AG04450 (cell line): ENCODE measurements around the gene CBFB. TPM values are rescaled to one million over a fixed set of nuclear protein-coding genes. Genes with fewer than 3 reads are reported as not detected.

Experiments
- CTCF ChIA-PET: fragments of 300-600, 350-600 bp; formaldehyde crosslinking; extraction: SDS; loops from one replicate; lab custom pipeline; 2022; ENCODE audit warnings: antibody characterized with exemption, inconsistent platforms; lab: Charles Lee
- POLR2A ChIA-PET: fragments of 350-600 bp; formaldehyde crosslinking; extraction: SDS; loops from one replicate; lab custom pipeline; 2021; ENCODE audit warnings: antibody characterized with exemption, inconsistent platforms; lab: Yijun Ruan, JAX
- DNase-seq: peaks from one replicate; pipeline ENCODE4 v3.0.0-alpha.2; 2011; ENCODE audit warnings: low read depth, low spot score
- H3K27ac ChIP-seq: one replicate; pipeline ENCODE4 v1.5.1; 2012; ENCODE audit warnings: low read depth, low read length, control low read depth
- H3K27me3 ChIP-seq: one replicate; pipeline ENCODE4 v1.6.0; 2012; ENCODE audit warnings: low read length; ENCODE audit not compliant: control insufficient read depth, insufficient read depth
- H3K4me3 ChIP-seq: 2 replicates; pipeline ENCODE4 v1.5.1; 2011; ENCODE audit warnings: mild to moderate bottlenecking, low read depth, low read length, control low read depth
- H3K9me3 ChIP-seq: 2 replicates; pipeline ENCODE4 v1.5.1; 2012; ENCODE audit warnings: low read length; ENCODE audit not compliant: control insufficient read depth, insufficient read depth
- CTCF ChIP-seq: IDR thresholded peaks from 2 replicates; pipeline ENCODE4 v1.5.1; 2011; ENCODE audit warnings: low read depth, low read length, control low read depth, inconsistent platforms
- polyA plus RNA-seq: library from polyadenylated mRNA; depleted of rRNA; stranded (reverse); fragments of >200 nt; gene quantifications from 2 replicates; pipeline ENCODE4 v1.2.3, GENCODE V29; 2011

The CBFB gene
- polyA plus RNA-seq, 1 experiment, result 46.1 TPM

- CTCF ChIA-PET, result interaction anchor here (0.6 to 8.0 kb wide), 32 partner anchors 14 to 450 kb away, joined by 3 to 127 read pairs (median 6); partner anchors contain the start of gene CES3
- H3K27ac ChIP-seq, result no peak overlapping the region
- POLR2A ChIA-PET, result interaction anchor here (0.7 to 0.9 kb wide), 2 partner anchors 73 to 82 kb away, joined by 3 to 6 read pairs; partner anchors contain the start of gene MATCAP1
- no peaks in the 10 kb centered on the region for H3K9me3 ChIP-seq
- no peak overlapping the region for H3K4me3 ChIP-seq
- DNase-seq, result no peak
- no peaks in the 10 kb centered on the region for H3K27me3 ChIP-seq
- no peak for TF ChIP-seq CTCF
These were observed 72.5 kb downstream of the CBFB start for GRCh38 chr16:67101311-67102082.

GRCh38 chr16:67104061-67104460, 75.1 kb downstream of the CBFB start:
- no peak overlapping the region for H3K4me3 ChIP-seq
- no peaks in the 10 kb centered on the region; the same call in 1 of the 2 replicates for H3K9me3 ChIP-seq
- TF ChIP-seq CTCF, result peak; percentile 37
- CTCF ChIA-PET, result interaction anchor here (0.5 to 8.0 kb wide), 7 partner anchors 11 to 150 kb away, joined by 3 to 127 read pairs (median 4); partner anchors contain the start of gene EXOC3L1
- H3K27ac ChIP-seq, result no peak overlapping the region
- POLR2A ChIA-PET, result no interaction called here
- DNase-seq, result no peak
- no peaks in the 10 kb centered on the region for H3K27me3 ChIP-seq

- ChIA-PET POLR2A (no interaction called here), CTCF (interaction anchor here (1.1 to 8.0 kb wide), 3 partner anchors 52 to 87 kb away, joined by 3 to 127 read pairs (median 4); no protein-coding TSS in a partner anchor)
- Histone ChIP-seq H3K9me3 (no peaks in the 10 kb centered on the region; the same call in 1 of the 2 replicates), H3K27ac (no peak overlapping the region), H3K27me3 (no peaks in the 10 kb centered on the region), H3K4me3 (no peak overlapping the region)
- TF ChIP-seq CTCF, result no peak
- no peak for DNase-seq
These were observed 75.9 kb downstream of the CBFB start for GRCh38 chr16:67104845-67105244.

- H3K4me3 ChIP-seq, result no peak overlapping the region
- CTCF ChIA-PET, result interaction anchor here (1.1 to 8.0 kb wide), 2 partner anchors 80 to 87 kb away, joined by 3 to 127 read pairs; no protein-coding TSS in a partner anchor
- no peak overlapping the region for H3K27ac ChIP-seq
- no peak for DNase-seq
- no peaks in the 10 kb centered on the region; the same call in 1 of the 2 replicates for H3K9me3 ChIP-seq
- no peak for TF ChIP-seq CTCF
- POLR2A ChIA-PET, result no interaction called here
- H3K27me3 ChIP-seq, result no peaks in the 10 kb centered on the region
These were observed 76.3 kb downstream of the CBFB start for GRCh38 chr16:67105246-67105645.

- H3K4me3 ChIP-seq, result no peak overlapping the region
- ChIA-PET CTCF (interaction anchor here (0.6 to 8.0 kb wide), 4 partner anchors 80 to 210 kb away, joined by 3 to 127 read pairs (median 3); no protein-coding TSS in a partner anchor), POLR2A (interaction anchor here (0.6 kb wide), 1 partner anchor 127 kb away, joined by 3 read pairs; no protein-coding TSS in a partner anchor)
- TF ChIP-seq CTCF, result no peak
- H3K27me3 ChIP-seq, result no peaks in the 10 kb centered on the region
- no peak overlapping the region for H3K27ac ChIP-seq
- no peaks in the 10 kb centered on the region; the same call in 1 of the 2 replicates for H3K9me3 ChIP-seq
- DNase-seq, result no peak
These were observed 76.9 kb downstream of the CBFB start for GRCh38 chr16:67105881-67106280.
